GM12873 (cell line): Measurements from ENCODE around the gene WLS.

Source experiments
- CTCF ChIP-seq: IDR thresholded peaks from 2 replicates; pipeline ENCODE4 v1.5.1; 2012; ENCODE audit warnings: low read depth, mild to moderate bottlenecking, moderate library complexity, low read length, control low read depth; ENCODE audit not compliant: insufficient read depth; ENCODE audit errors: missing control alignments

Gene WLS

GRCh38 chr1:68162761-68163160 is 69.6 kb downstream of the WLS start:
- peak; percentile 32 for TF ChIP-seq CTCF

- no peak for TF ChIP-seq CTCF
These were observed 72.3 kb downstream of the WLS start for GRCh38 chr1:68160021-68160420.

GRCh38 chr1:68158837-68159236 is 73.5 kb downstream of the WLS start:
- no peak for TF ChIP-seq CTCF

- TF ChIP-seq CTCF, result no peak
These were observed 74.9 kb downstream of the WLS start for GRCh38 chr1:68157416-68157815.

- no peak for TF ChIP-seq CTCF
These were observed 80.6 kb downstream of the WLS start for GRCh38 chr1:68151690-68152089.

- no peak for TF ChIP-seq CTCF
These were observed 82.4 kb downstream of the WLS start for GRCh38 chr1:68149907-68150306.

GRCh38 chr1:68149110-68149798 is 83.1 kb downstream of the WLS start:
- no peak for TF ChIP-seq CTCF
